ENCODE results near the gene LRRC4C. TPM values are rescaled to one million over a fixed set of nuclear protein-coding genes. Genes with fewer than 3 reads are reported as not detected.
"Not testable (repeated sequence)": the region's sequence is repeated elsewhere in the genome, so short reads cannot be mapped to it uniquely, and the experiment has no call there.

Gene LRRC4C
- total RNA-seq, 1 donor from 2014 or later: 0.28 TPM

DNA sequence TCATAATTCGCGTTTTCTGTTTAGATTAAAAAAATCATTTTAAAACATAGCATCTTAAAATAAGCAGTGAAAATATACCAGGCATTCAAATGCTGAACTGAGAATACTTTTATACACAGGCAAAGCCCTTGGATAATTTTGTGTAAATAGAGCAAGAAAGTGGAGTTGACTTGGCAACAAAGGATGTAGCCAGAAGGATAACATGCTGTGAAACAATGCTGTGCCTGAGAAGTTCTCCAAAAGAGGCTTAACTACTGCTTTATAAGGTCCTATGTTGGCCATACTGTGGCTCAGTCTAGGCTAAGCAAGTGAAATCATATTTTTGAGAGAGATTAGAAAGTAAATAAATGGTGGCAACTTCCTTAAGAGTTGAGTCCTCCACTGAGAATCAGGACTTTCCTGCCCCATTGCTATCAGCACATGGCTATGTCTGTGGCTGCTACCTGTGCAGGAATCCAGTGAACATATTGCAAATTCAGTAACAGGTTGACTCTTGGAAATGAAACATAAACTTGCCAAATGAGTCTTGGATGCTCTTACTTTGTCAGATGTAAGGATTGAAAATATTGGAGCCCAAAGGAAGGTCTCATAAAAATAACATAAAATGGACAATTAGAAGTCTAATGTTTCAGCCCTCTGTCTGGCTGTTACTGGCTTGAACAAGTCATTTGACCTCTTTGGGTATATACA is 448.9 kb downstream of the LRRC4C start:
- no peak for ATAC-seq

DNA sequence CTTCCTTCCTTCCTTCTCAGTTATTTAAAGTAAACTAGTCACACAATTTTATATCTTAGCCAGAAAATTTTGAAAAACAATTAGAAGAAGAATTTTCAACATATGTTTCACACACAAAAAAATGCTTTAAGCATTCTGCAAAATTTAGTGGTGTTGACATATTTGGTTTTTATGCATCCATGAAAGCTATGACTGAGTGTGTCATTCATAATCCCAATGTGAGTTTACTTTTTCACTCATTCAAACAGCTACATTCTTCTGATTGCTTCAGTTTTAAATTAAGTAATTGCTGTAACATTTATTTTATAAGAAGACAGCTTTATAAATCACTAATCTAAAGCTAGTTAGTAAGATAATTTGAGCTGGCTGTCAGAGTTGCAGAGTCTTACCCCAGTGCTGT is 453.5 kb downstream of the LRRC4C start:
- no peak for ATAC-seq

DNA sequence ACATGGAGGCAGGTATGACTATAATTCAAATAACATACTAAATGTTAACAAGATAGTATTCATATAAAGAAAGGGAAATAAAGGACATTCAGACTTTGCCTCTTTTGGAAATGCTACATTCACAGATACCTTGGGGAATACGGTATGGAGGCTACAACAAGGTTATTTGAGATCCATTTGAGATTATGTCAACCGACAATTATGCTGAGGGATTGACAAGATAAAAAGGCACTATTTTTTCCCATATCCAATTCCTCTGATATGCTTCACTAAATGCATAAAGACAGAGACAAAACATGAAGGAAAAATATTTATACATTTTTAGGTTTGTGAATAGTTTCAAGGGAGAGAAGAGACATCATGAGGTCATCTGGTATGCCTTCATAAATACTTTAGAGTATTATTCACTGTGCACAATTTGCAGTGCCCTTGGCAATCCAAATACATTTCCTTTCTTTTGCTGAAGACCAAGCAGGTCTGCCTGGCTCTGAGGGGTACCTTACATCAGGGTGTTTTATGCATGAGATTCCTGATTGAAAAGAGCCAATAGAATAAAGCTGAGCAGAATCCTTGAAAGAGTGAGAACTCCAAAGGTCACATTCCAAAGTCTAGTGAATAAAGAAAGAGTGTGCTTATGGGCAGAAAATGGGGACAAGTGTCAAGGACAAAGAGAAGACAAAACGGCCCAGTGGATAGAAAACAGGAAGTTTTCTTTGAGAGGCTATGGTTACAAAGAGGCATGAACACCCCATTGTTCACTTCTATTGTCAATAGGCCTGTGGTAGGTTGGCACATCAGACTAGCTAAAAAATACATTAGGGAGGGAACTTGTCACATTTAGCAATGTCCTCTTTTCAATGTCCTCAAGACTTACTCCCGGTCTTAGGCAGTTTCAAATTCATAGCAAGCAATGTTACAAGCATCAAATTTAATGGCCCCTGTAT is 455.8 kb downstream of the LRRC4C start:
- no peak for ATAC-seq

DNA sequence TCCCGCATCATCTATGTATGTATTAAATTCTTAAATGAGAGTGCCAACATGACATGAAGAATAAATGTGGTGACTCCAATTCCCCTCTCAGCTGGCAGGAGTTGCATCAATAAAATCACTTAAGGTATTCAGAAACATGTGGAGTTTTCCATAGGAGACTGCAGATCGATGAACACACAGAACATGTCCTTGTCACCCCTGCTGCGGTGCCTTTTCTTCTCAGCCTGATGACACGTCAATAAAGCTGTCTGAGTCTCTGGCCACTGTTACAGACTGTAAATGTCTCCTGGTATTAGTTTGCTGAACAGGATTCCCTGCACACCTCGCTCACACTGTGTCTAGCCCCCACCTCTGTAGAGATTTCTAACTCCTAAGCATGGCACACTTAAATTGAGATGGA is 460.5 kb downstream of the LRRC4C start:
- no peak for ATAC-seq

DNA sequence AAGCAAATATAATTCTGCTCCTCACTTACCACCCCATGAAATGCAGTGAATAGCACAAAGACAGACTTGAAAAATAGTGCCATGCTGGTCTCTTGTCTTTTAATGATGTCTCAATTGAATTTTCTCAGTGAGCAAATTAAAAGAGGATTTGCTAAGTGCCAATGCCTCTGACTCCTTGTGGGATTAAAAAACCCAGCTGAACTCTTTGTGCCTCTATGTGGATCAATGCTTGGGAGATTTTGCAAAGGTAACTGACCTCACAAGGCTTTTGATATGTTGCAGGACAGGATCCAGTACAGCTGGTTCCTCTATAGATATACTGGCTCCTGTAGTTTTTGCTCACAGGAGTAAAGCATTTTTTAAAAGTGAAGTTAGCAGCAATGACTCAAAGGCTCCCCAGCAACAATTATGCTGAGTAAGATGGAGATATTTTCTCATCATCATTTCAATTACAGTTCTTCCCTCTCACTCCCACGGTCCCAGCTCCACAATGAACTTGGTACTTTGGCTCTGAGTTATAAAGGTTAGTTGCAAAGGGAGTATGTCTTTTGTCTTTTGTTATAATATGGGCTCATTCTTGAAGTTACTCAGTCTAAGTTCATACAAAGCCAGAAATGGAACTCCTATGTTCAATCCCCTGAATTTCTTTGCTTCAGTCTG is 471.5 kb downstream of the LRRC4C start:
- peak; percentile 94 for ATAC-seq

DNA sequence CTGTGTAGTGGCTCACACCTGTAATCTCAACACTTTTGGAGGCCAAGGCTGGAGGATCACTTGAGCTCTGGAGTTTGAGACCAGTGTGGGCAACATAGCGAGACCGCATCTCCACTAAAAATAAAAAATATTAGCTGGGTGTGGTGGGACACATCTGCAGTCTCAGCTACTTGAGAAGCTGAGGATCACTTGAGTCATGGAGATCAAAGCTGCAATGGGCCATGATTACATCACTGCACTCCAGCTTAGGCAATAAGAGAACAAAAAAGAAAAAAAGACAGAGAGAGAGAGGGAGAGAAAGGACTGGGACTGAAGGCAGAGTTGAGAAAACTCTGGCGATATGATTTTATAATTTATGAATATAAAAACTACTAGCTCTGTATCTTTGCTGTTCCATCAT is 473.1 kb downstream of the LRRC4C start:
- ATAC-seq: peak; percentile 58

DNA sequence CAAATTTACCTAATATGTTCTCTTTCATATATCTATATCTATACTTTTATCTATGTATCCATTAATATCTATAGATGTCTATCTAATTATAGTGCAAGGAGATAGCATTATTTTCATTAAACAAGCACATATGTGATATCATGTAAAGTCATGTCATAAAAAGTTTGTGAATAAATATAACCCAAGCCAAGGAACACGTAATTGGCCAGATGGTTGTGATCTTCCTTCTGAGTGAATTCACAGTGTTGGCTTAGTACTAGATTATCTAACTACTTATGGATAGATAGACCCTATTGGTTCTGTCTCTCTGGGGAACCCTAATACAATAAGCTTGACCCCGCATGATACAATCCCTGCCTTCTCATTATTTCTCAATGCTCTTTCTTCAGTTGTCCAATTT is 484.4 kb downstream of the LRRC4C start:
- no peak for ATAC-seq

DNA sequence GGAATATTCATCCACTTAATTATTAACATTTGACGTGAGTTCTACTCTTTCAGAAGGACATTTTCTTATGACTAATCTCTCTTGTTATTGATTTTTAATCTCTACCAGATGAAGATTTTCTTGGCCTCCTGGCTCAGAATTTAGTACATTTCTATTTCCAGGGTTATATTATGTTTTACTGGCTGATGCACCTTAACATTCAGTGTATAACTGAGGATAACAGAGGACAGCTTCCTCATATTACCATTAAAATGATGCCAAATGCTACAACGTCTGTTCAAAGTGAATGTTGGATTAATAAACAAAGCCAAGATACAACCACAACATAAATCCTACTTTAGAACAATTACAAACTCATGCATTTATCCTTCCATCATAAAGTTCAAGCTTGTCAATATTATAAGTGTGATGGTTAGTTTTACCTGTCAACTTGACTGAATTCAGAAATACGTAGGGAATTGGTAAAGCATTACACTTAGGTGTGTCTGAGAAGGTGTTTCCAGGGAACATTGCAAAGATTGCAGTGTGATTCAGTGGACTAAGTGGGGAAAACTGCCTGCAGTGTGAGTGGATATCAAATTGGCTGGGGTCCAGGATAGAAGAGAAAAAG is 485.2 kb downstream of the LRRC4C start:
- no peak for ATAC-seq

DNA sequence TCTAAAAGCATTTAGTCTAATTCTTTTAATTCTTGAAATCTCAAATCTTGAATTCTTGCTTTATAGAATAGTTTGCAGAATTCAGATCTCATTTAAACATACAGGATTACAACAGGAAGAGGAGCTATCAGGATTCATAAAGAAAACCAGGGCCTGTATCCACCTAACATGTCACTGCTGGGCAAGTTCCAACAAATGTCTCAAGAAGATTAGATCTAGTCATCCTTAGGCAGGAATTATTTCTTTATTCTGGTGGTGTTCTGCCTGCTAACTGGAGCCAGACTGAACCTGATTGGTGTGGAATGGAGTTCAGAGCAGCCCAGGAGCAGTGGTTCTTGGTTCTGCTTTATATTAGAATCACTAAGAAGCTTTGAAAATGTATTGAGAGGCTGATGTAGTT is 500.7 kb downstream of the LRRC4C start:
- no peak for ATAC-seq

DNA sequence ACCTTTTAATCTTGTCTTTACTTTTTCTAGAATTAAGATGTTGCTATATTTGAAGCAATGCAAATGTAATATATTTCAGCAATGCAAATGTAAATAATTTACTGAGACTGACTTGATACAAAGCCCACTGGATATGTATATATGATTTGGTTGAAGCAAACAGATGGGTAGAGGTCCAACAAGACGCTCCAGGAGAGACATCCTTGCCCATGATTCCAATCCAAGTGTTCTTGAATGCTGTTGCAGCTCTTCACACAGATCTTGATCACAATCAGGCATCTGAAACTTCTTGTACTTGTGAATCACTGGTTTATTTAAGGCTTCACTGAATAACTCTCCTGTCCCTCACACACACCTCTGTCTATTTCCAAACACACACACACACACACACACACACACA is 507.0 kb downstream of the LRRC4C start:
- ATAC-seq: no peak

DNA sequence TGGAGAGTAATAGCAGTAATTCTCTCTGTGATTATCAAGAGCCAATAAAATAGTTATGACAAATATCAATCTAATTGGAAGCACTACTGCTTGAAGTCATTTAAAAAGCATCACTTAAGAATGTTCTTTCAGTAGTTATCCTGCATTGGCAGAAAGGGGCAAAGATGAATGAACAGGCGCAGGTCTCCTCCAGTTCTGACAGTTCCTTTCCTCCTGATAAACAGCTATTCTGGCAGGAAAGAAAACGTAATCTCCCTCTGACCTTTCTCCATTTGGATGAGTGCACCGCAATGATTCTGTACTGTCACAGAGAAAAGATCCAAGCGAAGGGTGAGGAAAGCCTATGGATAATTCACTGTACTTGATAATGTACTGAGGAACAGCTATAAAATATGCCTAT is 521.5 kb downstream of the LRRC4C start:
- ATAC-seq: no peak

DNA sequence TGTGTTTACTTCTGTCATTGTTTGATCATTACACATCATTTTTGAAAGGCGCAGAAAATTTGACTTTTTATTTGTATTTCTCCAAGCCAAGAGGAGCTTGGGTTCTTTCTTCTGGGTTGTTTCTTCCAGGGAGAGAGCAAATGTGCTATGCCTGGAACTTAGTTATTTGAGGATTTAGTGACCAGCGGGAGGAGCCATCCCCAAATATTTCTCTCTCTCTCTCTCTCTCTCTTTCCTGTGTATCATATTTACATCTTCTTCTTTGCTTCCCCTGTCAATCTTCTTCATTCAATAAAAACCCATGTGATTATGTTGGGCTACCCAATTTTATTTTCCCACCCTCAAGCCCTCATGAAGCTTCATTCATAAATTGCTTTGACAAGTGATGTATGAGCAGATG is 534.5 kb downstream of the LRRC4C start:
- no peak for ATAC-seq

DNA sequence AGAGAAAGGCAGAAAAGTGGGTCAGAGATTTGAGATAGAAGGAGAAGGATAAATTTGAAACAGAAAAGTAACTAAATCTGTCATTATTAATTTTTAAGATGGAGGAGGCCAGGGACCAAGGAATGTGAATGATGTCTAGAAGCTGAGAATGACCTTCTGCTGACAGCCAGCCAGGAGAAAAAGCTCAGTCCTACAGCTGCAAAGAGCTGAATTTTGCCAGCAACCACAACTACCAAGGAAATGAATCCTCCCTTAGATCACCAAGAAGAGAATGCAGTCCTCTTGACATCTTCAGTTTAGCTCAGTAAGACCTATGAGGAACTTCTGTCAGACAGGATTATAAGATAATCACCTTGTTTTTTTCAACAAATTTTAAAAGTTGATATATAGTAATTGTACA is 538.2 kb downstream of the LRRC4C start:
- ATAC-seq: no peak

DNA sequence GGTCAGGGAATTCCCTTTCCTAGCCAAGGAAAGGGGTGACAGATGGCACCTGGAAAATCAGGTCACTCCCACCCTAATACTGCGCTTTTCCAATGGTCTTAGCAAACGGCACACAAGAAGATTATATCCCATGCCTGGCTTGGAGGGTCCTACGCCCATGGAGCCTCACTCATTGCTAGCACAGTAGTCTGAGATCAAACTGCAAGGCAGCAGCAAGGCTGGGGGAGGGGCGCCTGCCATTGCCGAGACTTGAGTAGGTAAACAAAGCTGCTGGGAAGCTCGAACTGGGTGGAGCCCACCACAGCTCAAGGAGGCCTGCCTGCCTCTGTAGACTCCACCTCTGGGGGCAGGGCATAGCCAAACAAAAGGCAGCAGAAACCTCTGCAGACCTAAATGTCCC is 548.7 kb downstream of the LRRC4C start:
- not testable (repeated sequence) for ATAC-seq

DNA sequence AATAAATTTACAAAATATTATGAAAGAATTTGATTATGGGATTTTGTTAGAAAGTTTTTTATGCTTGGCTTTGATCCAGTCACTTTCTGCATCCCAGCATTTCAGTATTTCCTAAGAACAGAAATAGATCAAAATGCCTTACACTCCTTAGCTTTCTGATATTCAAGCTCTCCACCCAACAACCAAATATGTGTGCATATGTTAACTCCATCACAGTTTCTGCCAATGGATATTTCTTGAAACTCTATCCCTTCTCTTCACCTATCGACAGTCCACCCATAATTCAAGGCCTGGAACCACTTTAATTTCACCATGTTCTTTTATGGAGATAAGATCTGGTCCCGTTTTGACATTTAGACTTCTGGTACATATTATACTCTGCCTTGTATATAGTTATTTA is 565.0 kb downstream of the LRRC4C start:
- ATAC-seq: no peak

DNA sequence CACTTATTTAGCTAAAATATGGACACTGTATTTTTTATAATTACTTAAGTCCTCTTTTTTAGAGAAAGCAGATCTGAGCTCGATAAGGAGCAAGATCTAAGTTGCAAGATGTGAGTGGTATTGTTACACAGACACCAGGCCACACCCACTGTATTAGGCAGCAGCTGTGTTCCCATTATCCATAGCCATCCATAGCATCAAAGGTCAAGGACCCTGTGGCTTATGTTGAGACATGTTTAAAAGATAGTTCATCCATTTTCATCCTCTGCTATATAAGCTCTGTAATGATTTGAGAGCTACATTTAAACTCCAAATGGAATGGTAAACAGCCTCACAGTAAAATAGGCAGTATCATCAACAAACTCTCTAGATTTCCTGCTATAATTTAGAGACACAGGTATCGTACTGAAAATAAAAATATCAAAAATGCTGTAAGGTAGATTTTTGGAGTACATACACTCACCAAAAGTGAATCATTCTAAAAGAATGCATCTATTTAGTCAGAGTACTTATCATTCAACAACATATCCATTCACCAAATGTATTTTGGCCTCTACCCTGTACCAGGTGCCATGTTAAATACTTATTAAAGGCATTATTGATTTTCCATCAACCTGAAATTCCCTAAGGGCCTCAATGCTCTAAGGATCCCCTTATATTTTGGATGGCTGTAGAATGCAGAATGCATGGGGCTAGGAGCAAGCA is 574.0 kb downstream of the LRRC4C start:
- ATAC-seq: no peak

DNA sequence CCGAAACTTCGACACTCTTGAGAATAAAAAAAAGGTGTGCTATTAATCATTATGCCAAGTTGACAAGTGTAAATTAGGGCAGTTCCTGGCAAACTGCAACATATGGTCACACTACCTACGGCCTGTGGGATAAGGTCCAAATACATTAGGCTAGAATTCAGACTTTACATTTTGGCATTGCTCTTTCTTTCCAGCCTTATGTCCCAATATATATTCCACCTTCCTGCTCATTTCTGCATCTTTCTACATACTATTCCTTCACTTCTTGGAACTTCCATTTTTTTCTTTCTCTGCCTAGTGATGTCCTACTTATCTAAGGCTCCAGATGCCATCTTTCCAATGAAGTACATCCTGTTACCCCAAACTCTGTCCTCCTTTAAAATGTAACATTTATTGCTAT is 577.2 kb downstream of the LRRC4C start:
- ATAC-seq: no peak

DNA sequence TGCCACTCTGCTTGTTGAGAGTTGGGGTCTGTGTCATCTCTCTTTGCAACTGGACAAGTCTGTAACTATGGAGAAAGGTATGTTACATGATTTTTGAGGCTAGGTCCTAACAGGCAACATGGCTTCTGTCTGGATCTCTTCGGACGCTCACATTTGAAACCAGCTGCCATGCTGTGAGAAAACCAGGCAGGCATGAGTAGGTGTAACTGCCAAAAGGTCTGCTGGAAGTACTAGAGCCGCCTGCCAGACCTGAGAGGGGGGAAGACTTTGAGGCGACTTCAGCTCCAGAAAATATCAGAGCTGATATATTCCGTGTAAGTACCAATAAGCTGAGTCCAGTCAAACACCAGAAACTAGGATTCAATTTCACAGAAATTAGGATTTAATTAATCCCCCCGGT is 579.5 kb downstream of the LRRC4C start:
- no peak for ATAC-seq

DNA sequence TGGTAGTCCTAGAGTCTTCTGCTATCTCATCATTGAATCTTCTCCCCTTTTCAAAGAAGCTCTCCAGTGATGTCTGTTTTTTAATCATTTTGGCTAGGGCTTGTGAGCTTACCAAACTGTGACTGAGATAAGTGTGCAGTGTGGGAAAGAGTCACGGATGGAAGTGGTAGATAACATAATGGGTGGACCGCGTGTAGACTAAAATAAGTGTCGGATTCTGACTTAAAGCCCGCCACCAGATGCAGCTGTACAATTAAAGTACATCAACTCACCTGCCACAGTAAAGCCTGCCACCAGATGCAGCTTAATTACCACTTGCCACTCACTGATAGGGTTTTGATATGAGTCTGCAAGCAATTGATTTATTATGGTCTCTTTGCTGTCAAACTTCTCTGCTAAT is 581.5 kb downstream of the LRRC4C start:
- ATAC-seq: no peak

DNA sequence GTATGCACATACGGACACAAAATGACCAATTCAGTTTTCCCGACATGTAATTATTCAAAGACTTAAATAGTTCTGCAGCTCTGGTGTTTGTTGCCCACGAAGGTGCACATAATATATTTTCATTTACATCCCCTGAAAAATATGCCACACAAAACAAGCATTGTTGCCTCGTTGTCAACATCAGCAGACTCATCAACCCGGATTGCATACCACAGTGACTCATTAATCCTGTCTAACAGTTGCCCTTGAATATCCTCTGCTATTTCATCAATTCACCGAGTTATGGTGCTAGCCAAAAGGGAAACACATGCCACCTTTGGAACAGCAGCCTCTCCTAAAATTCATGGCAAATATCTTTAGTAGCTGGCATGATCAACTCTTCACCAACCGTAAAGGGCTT is 582.2 kb downstream of the LRRC4C start:
- ATAC-seq: no peak

DNA sequence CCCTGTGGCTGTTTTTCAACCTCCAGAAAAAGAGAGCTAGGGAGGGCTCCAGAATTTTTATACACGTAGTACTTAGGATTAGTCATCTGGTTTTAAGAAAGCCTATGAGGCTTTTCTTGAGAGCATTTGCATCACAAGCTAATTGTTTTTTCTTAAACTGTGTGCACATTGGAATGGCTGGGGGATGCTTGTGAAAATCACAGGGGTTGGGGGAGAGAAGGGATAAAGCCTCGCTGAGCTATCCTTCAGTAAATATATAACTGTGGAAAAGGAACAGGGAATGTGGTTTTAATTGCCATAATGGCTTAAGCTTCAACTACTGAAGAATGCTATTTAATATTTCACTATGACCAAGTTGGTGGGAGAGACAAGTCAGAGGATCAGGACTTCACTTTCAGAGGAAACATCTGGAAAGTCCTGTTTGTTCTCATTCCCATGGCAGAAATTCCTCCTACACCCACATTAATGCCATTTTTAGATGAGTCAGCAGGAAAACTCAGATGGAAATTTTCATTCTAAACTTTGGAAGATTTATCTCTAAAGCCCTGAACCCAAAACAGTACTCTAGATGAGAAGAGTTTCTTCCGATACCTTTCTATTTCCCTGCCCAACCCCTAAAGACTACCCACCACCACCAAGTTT is 591.3 kb downstream of the LRRC4C start:
- no peak for ATAC-seq

DNA sequence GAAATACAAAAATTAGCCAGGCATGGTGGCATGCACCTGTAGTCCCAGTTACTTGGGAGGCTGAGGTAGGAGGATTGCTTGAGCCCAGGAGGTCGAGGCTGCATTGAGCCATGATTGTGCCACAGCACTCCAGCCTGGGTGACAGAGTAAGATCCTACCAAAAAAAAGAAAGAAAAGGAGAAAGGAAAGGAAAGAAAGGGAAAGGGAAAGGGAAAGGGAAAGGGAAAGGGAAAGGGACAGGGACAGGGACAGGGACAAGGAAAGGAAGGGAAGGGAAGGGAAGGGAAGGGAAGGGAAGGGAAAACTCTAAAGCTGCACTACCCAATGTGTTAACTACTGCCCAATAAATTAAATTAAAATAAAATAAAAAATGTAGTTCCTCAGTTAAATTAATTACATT is 601.7 kb downstream of the LRRC4C start:
- ATAC-seq: not testable (repeated sequence)

Data from esophagus mucosa (tissue), 1 donor.